ENCODE measurements around the gene H2BK1. TPM values are rescaled to one million over a fixed set of nuclear protein-coding genes. Genes with fewer than 3 reads are reported as not detected.
A peak's percentile ranks its signal among the peaks of the same experiment; 100 is the strongest.

The H2BK1 gene
- total RNA-seq, 1 donor from 2014 or later = not detected

DNA sequence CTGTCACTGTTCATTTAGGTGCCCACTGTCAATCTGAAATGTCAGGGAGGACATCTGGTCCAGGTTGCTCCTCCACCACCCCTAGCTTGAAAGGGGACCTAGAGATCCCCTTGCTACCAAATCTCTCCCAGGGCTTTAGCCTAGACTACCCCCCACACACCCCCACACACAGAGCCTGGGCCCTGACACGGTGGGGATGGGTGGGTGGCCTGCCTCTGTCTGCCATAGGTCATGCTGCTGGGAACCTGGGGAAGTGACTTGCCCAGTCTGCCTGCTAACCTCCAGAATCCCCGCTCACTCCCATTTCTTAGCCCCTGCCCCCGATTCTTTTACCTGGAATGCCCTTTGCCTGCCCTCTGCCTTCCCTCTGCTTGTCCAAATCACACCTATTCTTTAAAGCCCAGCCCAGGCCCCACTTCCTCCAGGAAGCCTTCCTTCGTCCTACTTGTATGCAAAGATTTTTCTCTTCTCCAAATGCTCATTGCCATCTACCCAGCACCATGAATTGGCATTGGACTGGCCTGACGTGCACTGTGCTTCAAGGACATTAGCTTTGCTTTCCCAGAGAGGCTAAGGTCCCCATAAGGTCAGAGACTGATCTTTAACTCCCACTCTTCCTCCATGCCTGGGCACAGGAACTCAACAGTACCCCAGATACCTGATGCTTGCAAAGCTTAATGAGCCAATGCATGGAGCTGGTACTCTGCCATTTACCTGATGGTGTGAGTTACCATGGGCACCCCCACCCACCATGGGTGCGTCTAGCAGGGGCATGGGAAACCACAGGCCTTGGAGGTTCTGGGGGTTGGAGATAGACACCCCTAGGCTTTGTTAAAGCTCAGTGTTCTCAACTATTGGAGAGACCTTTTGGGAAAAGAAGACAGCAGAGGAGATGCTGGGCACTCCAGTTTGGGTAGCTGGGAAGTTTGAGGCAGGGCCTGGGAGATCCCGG lies 40.2 kb upstream of the H2BK1 start:
- TF ChIP-seq, protein P1, sequence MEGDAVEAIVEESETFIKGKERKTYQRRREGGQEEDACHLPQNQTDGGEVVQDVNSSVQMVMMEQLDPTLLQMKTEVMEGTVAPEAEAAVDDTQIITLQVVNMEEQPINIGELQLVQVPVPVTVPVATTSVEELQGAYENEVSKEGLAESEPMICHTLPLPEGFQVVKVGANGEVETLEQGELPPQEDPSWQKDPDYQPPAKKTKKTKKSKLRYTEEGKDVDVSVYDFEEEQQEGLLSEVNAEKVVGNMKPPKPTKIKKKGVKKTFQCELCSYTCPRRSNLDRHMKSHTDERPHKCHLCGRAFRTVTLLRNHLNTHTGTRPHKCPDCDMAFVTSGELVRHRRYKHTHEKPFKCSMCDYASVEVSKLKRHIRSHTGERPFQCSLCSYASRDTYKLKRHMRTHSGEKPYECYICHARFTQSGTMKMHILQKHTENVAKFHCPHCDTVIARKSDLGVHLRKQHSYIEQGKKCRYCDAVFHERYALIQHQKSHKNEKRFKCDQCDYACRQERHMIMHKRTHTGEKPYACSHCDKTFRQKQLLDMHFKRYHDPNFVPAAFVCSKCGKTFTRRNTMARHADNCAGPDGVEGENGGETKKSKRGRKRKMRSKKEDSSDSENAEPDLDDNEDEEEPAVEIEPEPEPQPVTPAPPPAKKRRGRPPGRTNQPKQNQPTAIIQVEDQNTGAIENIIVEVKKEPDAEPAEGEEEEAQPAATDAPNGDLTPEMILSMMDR (IDR thresholded peaks at IDR 0.05; ENCODE audit: unreplicated experiment) = no peak
- peak overlapping the region; percentile 90 for H3K27ac Mint-ChIP-seq
- peaks cover 35% of the 10 kb centered on the region for H3K4me1 Mint-ChIP-seq (ENCODE audit: low read depth)
- H3K4me3 Mint-ChIP-seq (ENCODE audit: low read depth) = peak overlapping the region; percentile 75
- no peaks in the 10 kb centered on the region for H3K9me3 Mint-ChIP-seq (ENCODE audit: low read depth)
- no peaks in the 10 kb centered on the region for H3K36me3 Mint-ChIP-seq (ENCODE audit: insufficient read depth)
- peaks cover 30% of the 10 kb centered on the region for H3K27me3 Mint-ChIP-seq
- DNase-seq (ENCODE audit: low spot score, unreplicated experiment) = no peak

DNA sequence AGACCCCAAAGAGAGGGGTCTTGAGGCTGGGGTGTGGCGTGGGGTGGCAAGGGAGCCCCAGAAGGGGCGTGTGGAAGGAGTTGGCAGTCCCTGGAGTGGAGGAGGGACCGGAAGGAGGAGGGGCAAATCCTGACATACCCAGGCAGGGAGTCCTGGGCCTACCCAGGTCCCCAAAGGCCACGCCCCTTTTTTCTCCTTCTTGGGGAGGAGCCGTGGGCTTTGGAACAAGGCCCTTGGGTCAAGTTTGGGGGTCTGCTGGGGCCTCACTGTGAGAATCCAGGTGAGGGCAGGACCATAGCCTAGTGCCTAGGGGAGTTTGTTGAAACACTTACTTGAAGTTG lies 39.4 kb upstream of the H2BK1 start:
- H3K27ac Mint-ChIP-seq = peak overlapping the region; percentile 73
- no peak for DNase-seq (ENCODE audit: low spot score, unreplicated experiment)
- H3K36me3 Mint-ChIP-seq (ENCODE audit: insufficient read depth) = no peaks in the 10 kb centered on the region
- peaks cover 22% of the 10 kb centered on the region for H3K27me3 Mint-ChIP-seq
- peaks cover 35% of the 10 kb centered on the region for H3K4me1 Mint-ChIP-seq (ENCODE audit: low read depth)
- H3K4me3 Mint-ChIP-seq (ENCODE audit: low read depth) = peak overlapping the region; percentile 70
- H3K9me3 Mint-ChIP-seq (ENCODE audit: low read depth) = no peaks in the 10 kb centered on the region
- TF ChIP-seq, protein P1 (IDR thresholded peaks at IDR 0.05; ENCODE audit: unreplicated experiment) = no peak

DNA sequence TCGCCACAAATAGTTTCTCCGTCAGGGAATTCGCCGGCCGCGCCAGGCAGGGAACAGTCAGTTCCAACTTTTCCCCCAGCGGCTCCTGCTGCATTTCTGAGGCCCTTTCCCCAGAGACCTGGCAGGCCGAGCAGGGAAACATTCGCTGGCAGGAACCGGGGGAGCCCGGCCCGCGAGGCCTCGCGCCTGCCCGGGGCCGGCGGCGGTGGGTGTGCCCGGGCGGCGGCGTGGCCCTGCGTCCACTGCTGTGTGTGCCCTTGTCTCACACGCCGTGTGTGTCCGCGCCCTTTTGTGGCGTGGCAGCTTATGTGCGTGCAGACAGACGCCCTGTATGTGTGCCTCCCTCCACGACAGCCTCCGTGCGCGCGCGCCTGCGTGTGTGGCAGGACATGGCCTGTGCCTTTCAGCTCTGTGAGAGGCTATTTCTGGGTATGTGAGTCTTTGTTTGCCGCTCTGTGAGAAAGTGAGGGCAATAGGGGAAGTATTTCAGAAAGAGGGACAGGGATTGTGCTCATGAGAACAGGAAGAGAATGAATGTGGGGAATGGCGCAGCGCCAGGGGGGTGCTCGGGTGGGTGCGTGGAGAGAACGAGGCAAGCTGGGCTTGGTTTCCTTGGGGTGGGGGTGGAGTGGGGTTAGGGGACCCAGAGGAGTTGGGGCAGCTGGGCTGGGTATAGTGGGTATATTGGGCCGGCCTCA lies 38.9 kb upstream of the H2BK1 start:
- Mint-ChIP-seq H3K27ac (peak overlapping the region; percentile 94), H3K4me3 (ENCODE audit: low read depth) (peak overlapping the region; percentile 70), H3K36me3 (ENCODE audit: insufficient read depth) (no peaks in the 10 kb centered on the region), H3K9me3 (ENCODE audit: low read depth) (no peaks in the 10 kb centered on the region), H3K27me3 (peaks cover 19% of the 10 kb centered on the region), H3K4me1 (ENCODE audit: low read depth) (peaks cover 35% of the 10 kb centered on the region)
- TF ChIP-seq, protein P1 (IDR thresholded peaks at IDR 0.05; ENCODE audit: unreplicated experiment) = no peak
- no peak for DNase-seq (ENCODE audit: low spot score, unreplicated experiment)

DNA sequence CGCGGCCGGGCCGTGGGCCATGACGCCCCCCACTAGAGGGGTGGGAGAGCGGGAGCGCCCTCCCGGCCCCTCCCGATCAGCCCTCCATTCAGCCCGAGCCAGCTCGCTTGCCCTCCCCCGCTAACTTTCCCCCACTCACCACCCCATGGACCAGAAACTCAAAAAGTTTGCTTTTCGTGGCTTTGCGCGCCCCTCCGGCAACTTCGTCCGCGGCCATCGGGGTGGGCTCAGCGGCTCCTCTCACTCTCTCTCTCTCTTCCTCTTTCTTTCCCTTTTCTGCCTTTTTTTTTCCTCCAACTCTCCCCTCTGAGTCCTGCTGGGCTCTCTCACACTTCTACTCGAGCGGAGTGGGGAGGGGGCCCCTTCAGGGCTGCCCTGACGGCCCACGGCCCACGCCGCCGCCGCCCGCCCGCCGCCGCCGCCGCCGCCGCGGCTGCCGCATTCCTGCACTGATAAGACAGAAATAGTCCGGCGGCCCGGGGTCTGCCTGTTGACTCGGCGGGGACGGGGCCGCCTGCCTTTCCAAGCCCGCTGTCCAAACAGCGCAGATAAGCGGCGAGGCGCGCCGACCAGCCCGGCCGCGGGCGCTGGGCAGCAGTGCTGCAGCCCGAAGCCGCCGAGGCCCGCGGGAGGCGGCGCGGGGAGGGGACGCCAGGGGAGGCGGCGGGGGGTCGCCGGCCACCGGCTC lies 38.2 kb upstream of the H2BK1 start, which contains the start of gene SMARCD3:
Gene SMARCD3, minus strand, starts transcription at position 349 of the 688 bp plus-strand sequence. Its CDS starts 132 bp downstream, at position 217.
- Mint-ChIP-seq H3K4me1 (ENCODE audit: low read depth) (peaks cover 35% of the 10 kb centered on the region), H3K9me3 (ENCODE audit: low read depth) (no peaks in the 10 kb centered on the region), H3K27ac (peak within 1 kb of the TSS; percentile 95), H3K4me3 (ENCODE audit: low read depth) (peak within 1 kb of the TSS; percentile 91), H3K36me3 (ENCODE audit: insufficient read depth) (no peaks in the 10 kb centered on the region), H3K27me3 (peaks cover 19% of the 10 kb centered on the region)
- TF ChIP-seq, protein P1 (IDR thresholded peaks at IDR 0.05; ENCODE audit: unreplicated experiment) = no peak
- DNase-seq (ENCODE audit: low spot score, unreplicated experiment) = peak; percentile 85

All from progenitor cell of endocrine pancreas (in vitro differentiated cells).